ENCODE measurements around the gene NID2.
A peak's percentile ranks its signal among the peaks of the same experiment; 100 is the strongest.

The NID2 gene

DNA sequence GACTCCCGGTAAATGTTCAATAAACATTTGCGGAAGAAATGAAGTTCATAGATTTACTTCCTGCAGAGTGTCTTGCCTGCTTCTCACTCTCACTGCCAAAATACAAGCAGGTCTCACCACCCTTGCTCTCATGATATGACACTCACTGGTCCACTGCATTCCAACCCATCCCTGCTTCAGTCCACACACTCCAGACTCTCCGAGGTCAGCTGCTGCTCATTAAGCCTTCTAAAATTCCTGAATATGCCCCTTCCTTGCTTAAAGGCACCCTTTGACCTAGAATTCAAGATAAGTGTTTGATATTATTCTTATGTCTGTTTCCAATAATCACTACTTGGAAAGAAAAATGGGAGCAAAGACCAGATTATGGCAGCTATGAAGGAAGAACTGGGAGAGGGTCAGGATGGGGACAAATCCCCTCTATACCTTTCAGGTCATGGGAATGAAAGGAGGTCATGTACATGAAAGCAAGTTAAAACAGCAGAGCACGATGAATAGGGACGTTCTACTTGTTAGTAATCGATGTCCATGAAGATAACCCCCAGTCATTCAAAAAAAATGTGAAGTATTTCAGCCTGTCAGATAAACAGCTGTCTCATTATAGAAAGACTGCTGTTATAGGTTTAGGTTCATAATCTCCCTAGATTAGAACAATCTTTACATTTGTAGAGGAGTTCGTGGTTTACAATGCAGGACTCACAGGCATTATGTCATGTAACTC lies 10.5 kb upstream of the NID2 start:
- no peak for DNase-seq (ENCODE audit: low read depth in 3 of 3)

GRCh38 chr14:52078721-52079120 lies 9.9 kb upstream of the NID2 start:
- no peak for DNase-seq (ENCODE audit: low read depth in 3 of 3)

DNA sequence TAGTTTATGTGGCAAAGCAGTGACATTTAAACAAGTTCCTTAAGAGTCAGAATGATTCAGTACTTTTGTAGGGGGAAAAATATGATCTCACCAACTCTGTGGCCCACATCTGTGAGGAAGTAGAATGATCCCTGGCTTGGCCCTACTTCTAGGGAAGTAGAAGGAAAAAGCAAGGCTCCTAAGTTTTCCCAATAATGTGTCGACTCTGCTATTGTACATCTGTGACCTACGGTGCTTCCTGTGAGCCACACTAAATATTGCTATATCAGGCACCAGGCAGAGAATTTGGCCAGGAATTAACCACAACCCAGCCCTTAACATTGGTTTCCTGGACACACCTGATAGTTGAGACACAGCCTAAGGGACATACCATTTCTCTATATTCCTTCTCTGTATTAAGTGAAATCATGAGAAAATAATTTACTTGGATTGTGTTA lies 9.3 kb upstream of the NID2 start:
- no peak for DNase-seq (ENCODE audit: low read depth in 3 of 3)

DNA sequence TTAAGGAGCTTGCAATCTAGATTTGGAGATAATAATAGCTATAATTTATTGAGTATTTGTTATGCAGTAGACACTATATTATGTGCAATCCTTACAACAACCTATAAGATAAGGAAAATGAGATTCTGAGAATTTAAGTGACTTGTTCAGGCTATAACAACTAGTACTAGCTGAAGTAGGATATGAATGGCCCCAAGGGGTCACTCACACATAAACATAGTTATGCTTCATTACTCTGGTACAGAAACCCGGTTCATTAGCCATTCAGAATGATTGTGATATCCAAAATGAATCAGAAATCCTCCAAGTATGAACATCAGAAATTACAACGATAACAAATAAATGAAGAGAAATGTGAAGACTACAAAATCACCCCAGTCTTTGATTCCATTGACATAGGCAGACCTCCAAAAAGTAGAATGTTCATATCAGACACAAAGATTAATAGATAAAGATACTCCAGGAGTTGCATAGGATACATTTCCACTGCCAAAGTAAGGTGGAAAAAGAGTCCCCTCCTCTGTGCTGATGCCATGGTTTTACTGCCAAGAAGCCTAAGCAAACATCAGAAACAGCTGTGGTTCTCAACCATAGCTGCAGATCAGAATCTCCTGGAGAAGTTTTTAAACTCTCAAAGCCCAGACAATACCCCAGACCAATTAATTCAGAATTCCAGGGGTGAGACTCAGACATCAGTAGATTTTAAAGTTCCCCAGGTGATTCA lies 8.6 kb upstream of the NID2 start:
- no peak for DNase-seq (ENCODE audit: low read depth in 3 of 3)

GRCh38 chr14:52076334-52076733 lies 7.5 kb upstream of the NID2 start:
- DNase-seq (ENCODE audit: low read depth in 3 of 3), result no peak

DNA sequence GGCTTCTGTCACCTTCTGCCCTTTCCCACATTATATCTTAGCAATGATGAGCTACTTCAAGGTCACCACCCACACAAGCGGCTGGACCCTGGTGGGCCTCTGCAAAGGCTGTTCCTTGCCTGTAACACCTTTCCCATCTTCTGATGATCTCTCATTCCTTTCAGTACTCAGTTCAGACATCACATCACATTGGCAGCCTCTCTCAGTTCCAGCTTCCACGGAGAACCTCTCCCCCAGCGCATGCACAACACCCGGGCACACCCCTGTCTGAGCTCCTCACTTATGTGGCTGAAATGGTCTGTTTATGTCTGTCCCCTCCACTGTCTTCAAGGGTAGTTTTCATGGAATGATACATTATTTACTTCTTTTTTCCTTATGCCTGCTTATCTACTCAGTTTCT lies 6.5 kb upstream of the NID2 start:
- DNase-seq (ENCODE audit: low read depth in 3 of 3), result no peak

DNA sequence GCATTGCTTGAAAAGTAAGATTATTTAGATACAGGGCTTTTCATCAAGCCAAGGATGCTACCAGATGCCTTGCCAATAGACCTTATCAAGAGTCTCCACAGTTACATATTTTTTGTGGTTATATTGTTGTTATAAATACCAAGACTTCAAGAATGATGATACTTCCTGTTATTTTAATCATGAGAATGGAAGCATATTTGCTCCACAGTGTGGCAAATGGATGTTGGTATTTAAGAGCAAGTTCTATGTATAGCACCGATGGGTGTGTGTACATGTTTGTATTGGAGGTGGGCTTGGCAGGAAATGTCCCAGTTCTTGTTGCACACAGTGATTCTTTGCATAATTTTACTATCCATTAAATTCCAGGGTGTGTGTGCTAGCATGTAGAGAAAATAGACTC lies 4.4 kb upstream of the NID2 start:
- DNase-seq (ENCODE audit: low read depth in 3 of 3), result no peak

- DNase-seq (ENCODE audit: low read depth in 3 of 3), result no peak
These were observed 3.5 kb upstream of the NID2 start for GRCh38 chr14:52072266-52072780.

- no peak for DNase-seq (ENCODE audit: low read depth in 3 of 3)
These were observed 2.8 kb upstream of the NID2 start for GRCh38 chr14:52071675-52072074.

DNA sequence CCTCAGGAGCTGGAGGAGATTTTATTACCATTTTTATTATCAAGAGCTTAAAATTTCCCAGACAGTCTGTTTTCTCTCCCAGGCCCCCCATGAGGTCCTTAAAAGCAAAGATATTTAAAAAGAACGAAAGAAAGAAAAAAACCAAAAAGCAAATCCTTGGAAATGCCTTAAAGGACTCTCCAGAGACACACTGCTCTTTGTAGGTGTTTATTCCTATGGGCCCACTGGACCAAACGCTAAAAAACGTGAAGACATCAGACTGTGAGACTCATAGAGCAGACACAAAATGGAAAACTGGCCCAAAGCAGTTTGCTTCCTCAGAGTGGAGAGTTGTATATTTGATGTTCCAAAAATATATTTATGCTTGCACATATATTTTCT lies 1.2 kb upstream of the NID2 start:
- no peak for DNase-seq (ENCODE audit: low read depth in 3 of 3)

DNA sequence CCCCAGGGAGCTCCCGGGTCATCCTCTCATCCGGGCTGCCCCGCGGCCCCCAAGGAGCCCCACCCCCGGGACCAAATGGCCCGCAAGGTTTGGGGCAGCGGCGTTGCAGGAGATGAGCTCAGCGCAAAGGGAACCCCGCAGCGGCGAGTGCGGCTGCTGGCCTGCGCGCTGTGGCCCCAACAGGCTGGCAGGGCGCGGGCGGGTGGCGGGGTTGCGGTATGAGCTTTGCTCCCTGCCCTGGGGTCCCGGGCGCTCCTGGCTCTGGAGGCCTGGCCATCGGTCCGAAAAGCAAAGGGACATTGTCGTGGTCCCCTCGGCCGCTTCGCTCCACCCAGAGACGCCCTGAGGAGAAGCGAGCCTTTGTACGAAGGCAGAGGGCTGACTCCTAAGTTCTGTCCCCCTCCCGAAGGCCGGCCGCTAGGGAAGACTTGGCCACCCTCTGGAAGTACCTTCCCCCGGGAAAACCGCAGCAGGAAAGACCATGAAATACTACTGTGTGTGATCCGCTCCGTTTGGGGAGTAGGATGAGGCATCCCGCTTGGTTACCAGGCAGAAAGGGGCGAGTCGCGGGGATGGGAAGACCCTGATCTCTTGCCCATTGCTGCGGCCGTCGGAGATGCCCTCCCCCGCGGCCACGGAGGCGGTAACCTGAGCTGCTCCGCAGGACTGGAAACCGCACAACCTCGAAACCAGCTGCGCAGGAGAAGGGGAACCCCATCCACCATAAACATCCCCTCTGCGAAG lies 620 bp upstream of the NID2 start:
- DNase-seq (ENCODE audit: low read depth in 3 of 3), result peak in 1 of 3 experiments; percentile 10

- DNase-seq (ENCODE audit: low read depth in 3 of 3), result no peak
These were observed 815 bp downstream of the NID2 start for GRCh38 chr14:52067873-52068614.

DNA sequence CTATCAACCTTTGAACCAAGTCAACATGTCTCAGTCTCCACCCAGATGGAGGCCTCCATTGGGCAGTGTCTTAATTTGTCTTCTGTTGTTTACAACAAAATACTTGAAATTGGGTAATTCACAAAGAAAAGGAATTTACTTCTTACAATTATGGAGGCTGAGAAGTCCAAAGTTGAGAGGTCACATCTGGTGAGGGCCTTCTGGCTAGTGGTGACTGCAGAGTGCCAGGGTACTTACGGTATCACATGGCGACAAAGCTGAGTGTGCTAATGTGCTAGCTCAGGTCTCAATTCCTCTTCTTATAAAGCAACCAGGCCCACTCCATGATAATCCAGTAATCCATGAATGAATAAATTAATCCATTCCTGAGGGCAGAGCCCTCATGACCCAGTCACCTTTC lies 4.7 kb downstream of the NID2 start:
- DNase-seq (ENCODE audit: low read depth in 3 of 3), result no peak

- no peak for DNase-seq (ENCODE audit: low read depth in 3 of 3)
These were observed 5.8 kb downstream of the NID2 start for GRCh38 chr14:52063052-52063462.

GRCh38 chr14:52061890-52062289 lies 7.0 kb downstream of the NID2 start:
- DNase-seq (ENCODE audit: low read depth in 3 of 3), result no peak

- no peak for DNase-seq (ENCODE audit: low read depth in 3 of 3)
These were observed 7.5 kb downstream of the NID2 start for GRCh38 chr14:52061390-52061789.

DNA sequence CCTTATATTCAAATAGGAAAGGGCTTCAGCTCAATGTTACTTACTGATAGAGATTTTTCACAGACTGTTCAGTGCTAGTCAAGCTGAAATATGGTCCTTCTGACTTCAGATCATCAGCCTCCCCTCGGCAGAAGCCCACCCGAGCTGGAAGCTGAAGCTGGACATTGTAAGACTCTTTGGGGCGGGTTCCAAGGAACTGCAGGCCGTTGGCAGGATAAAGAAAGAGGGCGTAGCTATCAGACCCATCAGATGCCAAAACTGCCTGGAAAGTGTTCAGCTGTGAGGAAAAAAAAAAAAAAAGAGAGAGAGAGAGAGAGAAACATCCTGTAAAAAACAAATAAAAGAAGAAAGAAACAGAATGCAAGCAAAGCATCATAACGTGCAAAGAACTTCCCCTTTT lies 8.8 kb downstream of the NID2 start:
- no peak for DNase-seq (ENCODE audit: low read depth in 3 of 3)

DNA sequence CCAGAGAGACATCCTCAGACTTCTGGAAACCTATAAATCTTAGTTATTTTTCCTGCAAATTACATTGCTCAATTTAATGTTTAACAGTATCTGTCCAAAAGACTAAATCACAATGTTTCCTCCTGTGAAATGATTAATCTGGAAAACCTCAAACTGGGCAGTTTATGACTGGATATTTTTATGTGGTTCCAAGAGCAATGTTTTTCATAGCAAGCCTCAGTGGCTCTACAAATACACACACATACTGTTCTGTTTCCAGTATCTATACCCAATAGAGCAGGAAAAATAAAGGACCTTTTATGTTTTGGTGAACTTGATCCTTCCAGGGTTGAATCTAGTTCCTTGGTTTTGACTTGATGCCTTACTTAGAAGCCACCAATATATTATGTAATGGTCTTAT lies 9.2 kb downstream of the NID2 start:
- DNase-seq (ENCODE audit: low read depth in 3 of 3), result no peak

- DNase-seq (ENCODE audit: low read depth in 3 of 3), result no peak
These were observed 10.5 kb downstream of the NID2 start for GRCh38 chr14:52058341-52058740.

DNA sequence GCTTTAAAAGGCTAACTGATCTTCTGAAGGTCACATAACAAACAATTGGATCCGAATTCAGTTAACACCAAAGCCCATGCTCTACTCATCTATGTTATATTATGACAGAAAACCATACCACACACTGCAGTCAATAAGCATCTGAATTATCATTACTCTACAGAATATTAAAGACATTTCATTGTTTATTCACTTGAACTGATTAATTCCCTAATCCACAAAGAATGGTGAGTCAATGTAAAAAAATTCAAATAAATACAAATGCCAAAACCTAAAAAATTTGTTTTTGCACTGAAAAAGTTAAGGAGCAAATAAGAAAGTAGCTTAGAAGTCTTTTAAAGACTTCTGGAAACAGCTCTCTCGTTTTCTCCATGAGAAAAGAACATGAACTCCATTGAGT lies 13.7 kb downstream of the NID2 start:
- DNase-seq (ENCODE audit: low read depth in 3 of 3), result no peak

GRCh38 chr14:52054678-52055077 lies 14.2 kb downstream of the NID2 start:
- DNase-seq (ENCODE audit: low read depth in 3 of 3), result no peak

GRCh38 chr14:52053044-52053443 lies 15.8 kb downstream of the NID2 start:
- DNase-seq (ENCODE audit: low read depth in 3 of 3), result no peak
